Panc1 (cell line): ENCODE results near the gene LDLRAD4. TPM values are rescaled to one million over a fixed set of nuclear protein-coding genes. Genes with fewer than 3 reads are reported as not detected.

ENCODE experiments used
- ATAC-seq: fragments of 200-7000 bp; cut with Tn5 transposase; 2 replicates; pipeline ENCODE4 v1.9.1; 2020; ENCODE audit warnings: mild to moderate bottlenecking, moderate library complexity
- BruUV-seq: library from RNA; stranded (reverse); fragments of 400-500 nt; replicated peaks from 2 replicates; lab custom pipeline; 2021; lab: Mats Ljungman, UMichigan
- CTCF ChIA-PET: fragments of 300-600 bp; sonication (Branson Sonifier 250); formaldehyde crosslinking; loops from one replicate; lab custom pipeline; 2022; ENCODE audit warnings: antibody characterized with exemption; lab: Charles Lee
- POLR2A ChIA-PET: fragments of 300-600 bp; sonication (Branson Sonifier 250); formaldehyde crosslinking; loops from one replicate; lab custom pipeline; 2022; ENCODE audit warnings: antibody characterized with exemption; lab: Charles Lee
- DNase-seq: peaks from one replicate; pipeline ENCODE4 v3.0.0-alpha.2; 2010; ENCODE audit warnings: low read depth, low spot score
- H3K27ac ChIP-seq: 2 replicates; pipeline ENCODE4 v1.5.1; 2011; ENCODE audit warnings: mild to moderate bottlenecking, low read length, inconsistent platforms
- H3K27me3 ChIP-seq: fragments of 200-500 bp; sonication (Bioruptor generic); 2 replicates; pipeline ENCODE4 v1.6.0; 2014; ENCODE audit warnings: low read length, inconsistent platforms; ENCODE audit not compliant: control insufficient read depth, insufficient read depth
- H3K36me3 ChIP-seq: fragments of 200-500 bp; sonication (Bioruptor generic); 2 replicates; pipeline ENCODE4 v1.5.1; 2014; ENCODE audit warnings: inconsistent platforms, mild to moderate bottlenecking, low read length, moderate library complexity; ENCODE audit not compliant: control insufficient read depth, insufficient read depth
- H3K4me1 ChIP-seq: 2 replicates; pipeline ENCODE4 v1.5.1; 2011; ENCODE audit warnings: inconsistent platforms, mild to moderate bottlenecking, low read length, moderate library complexity; ENCODE audit not compliant: control insufficient read depth, insufficient read depth
- H3K4me3 ChIP-seq, 2 experiments: 2 replicates each; pipeline ENCODE4 v1.5.1; 2011 to 2012; ENCODE audit warnings: low read depth in 2 of 2, low read length in 2 of 2, mild to moderate bottlenecking in 2 of 2, inconsistent platforms in 1 of 2, moderate library complexity in 1 of 2
- H3K9me3 ChIP-seq: fragments of 200-500 bp; sonication (Bioruptor generic); 2 replicates; pipeline ENCODE4 v1.5.1; 2014; ENCODE audit warnings: low read depth, mild to moderate bottlenecking, inconsistent platforms, low read length, moderate library complexity; ENCODE audit not compliant: control insufficient read depth, insufficient read depth
- POLR2AphosphoS5 ChIP-seq: IDR thresholded peaks from 2 replicates; pipeline ENCODE4 v1.6.1; 2012; ENCODE audit warnings: mild to moderate bottlenecking, low read depth, low read length, moderate library complexity
- SIN3A ChIP-seq: IDR thresholded peaks from 2 replicates; pipeline ENCODE4 v1.6.1; 2012; ENCODE audit warnings: low read depth, mild to moderate bottlenecking, low read length, moderate library complexity, borderline replicate concordance; ENCODE audit not compliant: insufficient read depth
- TCF7L2 ChIP-seq: IDR thresholded peaks from 2 replicates; pipeline ENCODE4 v1.6.1; 2011; ENCODE audit warnings: mild to moderate bottlenecking, low read depth, low read length, inconsistent platforms
- in situ Hi-C: cut with HindIII; loops from 2 replicates; pipeline ENCODE4 v1.10.0; 2016; ENCODE audit warnings: low sequenced_read_pairs, low pct_unique_long_range_greater_than_20kb
- intact Hi-C: fragments of 100-400 bp; cut with micrococcal nuclease; formaldehyde crosslinking; loops from one replicate; pipeline ENCODE4 v1.10.0; 2022; ENCODE audit not compliant: unreplicated experiment
- total RNA-seq: library from RNA; stranded (reverse); gene quantifications from one replicate; pipeline ENCODE4 v1.2.1, GENCODE V29; 2021; ENCODE audit not compliant: unreplicated experiment
- TF ChIP-seq, protein P1 (sequence below), 2 experiments: IDR thresholded peaks; 2 replicates each; pipeline ENCODE4 v1.6.1; 2011 to 2012; ENCODE audit warnings: low read depth in 2 of 2, control low read depth in 1 of 2, low read length in 1 of 2, mild to moderate bottlenecking in 1 of 2, moderate library complexity in 1 of 2; ENCODE audit not compliant: insufficient read depth in 1 of 2
- TF ChIP-seq, protein P2 (sequence below): fragments of 450-650 bp; IDR thresholded peaks from 2 replicates; pipeline ENCODE4 v1.5.1; 2017; ENCODE audit warnings: mild to moderate bottlenecking

LDLRAD4 gene
- total RNA-seq, 1 experiment from 2014 or later: 0.28 TPM

DNA sequence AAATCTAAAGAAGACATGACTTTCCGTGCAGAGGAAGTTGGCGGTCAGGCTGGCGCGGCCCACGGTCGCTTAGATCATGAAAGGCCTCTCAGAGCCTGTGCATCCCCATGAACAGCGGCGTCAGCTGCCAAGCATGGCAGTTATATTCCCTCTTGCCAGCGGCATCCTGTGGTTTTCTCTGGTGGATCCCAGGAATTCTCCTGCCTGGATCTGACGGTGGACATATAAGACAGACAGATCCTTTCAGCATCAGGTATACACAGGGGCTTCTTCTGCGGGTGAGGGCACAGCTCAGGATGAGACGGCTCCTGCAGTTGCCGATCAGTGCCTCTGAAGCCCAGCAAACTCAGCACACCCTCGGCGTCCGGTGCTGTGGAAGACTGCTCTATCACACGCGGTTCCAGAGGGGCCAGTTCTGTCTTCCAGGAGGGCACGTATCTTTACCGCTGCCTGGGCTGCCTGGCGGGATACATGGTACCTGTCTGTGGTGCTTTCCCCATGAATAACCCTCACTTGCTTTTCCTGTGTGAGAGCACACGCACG, 157.8 kb downstream of the LDLRAD4 start:
- ChIA-PET POLR2A (no interaction called here), CTCF (no interaction called here)
- intact Hi-C loops: no loop called here
- no peak overlapping the region for H3K27ac ChIP-seq
- H3K36me3 ChIP-seq: no peaks in the 10 kb centered on the region
- no TSS peak for BruUV-seq
- in situ Hi-C loops: no loop called here
- H3K4me3 ChIP-seq: no peak overlapping the region
- ATAC-seq: no peak
- H3K9me3 ChIP-seq: no peaks in the 10 kb centered on the region
- TF ChIP-seq POLR2AphosphoS5 (no peak), TCF7L2 (no peak), SIN3A (no peak)
- TF ChIP-seq, protein P1, sequence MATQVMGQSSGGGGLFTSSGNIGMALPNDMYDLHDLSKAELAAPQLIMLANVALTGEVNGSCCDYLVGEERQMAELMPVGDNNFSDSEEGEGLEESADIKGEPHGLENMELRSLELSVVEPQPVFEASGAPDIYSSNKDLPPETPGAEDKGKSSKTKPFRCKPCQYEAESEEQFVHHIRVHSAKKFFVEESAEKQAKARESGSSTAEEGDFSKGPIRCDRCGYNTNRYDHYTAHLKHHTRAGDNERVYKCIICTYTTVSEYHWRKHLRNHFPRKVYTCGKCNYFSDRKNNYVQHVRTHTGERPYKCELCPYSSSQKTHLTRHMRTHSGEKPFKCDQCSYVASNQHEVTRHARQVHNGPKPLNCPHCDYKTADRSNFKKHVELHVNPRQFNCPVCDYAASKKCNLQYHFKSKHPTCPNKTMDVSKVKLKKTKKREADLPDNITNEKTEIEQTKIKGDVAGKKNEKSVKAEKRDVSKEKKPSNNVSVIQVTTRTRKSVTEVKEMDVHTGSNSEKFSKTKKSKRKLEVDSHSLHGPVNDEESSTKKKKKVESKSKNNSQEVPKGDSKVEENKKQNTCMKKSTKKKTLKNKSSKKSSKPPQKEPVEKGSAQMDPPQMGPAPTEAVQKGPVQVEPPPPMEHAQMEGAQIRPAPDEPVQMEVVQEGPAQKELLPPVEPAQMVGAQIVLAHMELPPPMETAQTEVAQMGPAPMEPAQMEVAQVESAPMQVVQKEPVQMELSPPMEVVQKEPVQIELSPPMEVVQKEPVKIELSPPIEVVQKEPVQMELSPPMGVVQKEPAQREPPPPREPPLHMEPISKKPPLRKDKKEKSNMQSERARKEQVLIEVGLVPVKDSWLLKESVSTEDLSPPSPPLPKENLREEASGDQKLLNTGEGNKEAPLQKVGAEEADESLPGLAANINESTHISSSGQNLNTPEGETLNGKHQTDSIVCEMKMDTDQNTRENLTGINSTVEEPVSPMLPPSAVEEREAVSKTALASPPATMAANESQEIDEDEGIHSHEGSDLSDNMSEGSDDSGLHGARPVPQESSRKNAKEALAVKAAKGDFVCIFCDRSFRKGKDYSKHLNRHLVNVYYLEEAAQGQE (IDR thresholded peaks at IDR 0.05; ENCODE audit: insufficient read depth in 1 of 2, low read depth in 2 of 2, low read length in 1 of 2): no peak
- no peak for DNase-seq
- H3K4me1 ChIP-seq: no peaks in the 10 kb centered on the region
- no peaks in the 10 kb centered on the region for H3K27me3 ChIP-seq

DNA sequence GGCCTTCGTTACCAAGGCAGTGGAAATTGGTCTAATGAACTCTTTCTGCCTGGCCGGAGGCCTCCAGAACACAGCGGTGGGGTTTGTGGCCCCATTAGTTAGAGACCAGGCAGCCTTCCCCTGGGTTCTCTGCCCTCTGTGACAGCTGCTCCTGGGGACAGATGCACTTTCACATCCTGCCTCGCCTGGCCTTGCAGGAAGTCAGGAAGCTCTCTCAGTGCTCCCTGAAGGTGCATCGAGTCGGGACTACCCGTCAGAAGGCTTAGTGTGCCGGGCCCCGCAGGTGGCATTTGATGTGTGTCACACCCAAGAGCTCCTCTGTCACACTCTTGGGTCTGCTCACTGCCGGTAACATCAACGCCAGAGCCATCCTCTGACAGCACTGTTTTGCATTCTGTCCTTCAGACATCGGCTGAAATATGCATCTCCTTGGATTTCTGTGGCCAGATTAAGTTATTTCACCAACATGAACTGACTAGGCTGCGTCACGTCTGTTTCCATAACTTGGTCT, 158.3 kb downstream of the LDLRAD4 start:
- H3K27me3 ChIP-seq: no peaks in the 10 kb centered on the region
- no peak overlapping the region for H3K27ac ChIP-seq
- DNase-seq (no peak), ATAC-seq (no peak)
- no peak overlapping the region for H3K4me3 ChIP-seq
- POLR2A ChIA-PET: no interaction called here
- H3K36me3 ChIP-seq: no peaks in the 10 kb centered on the region
- in situ Hi-C loops: no loop called here
- no peaks in the 10 kb centered on the region for H3K4me1 ChIP-seq
- no peak for TF ChIP-seq TCF7L2
- TF ChIP-seq, protein P2, sequence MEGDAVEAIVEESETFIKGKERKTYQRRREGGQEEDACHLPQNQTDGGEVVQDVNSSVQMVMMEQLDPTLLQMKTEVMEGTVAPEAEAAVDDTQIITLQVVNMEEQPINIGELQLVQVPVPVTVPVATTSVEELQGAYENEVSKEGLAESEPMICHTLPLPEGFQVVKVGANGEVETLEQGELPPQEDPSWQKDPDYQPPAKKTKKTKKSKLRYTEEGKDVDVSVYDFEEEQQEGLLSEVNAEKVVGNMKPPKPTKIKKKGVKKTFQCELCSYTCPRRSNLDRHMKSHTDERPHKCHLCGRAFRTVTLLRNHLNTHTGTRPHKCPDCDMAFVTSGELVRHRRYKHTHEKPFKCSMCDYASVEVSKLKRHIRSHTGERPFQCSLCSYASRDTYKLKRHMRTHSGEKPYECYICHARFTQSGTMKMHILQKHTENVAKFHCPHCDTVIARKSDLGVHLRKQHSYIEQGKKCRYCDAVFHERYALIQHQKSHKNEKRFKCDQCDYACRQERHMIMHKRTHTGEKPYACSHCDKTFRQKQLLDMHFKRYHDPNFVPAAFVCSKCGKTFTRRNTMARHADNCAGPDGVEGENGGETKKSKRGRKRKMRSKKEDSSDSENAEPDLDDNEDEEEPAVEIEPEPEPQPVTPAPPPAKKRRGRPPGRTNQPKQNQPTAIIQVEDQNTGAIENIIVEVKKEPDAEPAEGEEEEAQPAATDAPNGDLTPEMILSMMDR: no peak
- TF ChIP-seq, protein P1 (IDR thresholded peaks at IDR 0.05; ENCODE audit: insufficient read depth in 1 of 2, low read depth in 2 of 2, low read length in 1 of 2): no peak
- no peak for TF ChIP-seq SIN3A
- TF ChIP-seq POLR2AphosphoS5: no peak
- CTCF ChIA-PET: no interaction called here
- no TSS peak for BruUV-seq
- H3K9me3 ChIP-seq: no peaks in the 10 kb centered on the region
- intact Hi-C loops: no loop called here
